Measurements from ENCODE around the gene MCCD1.
"Not testable (repeated sequence)": the region's sequence is repeated elsewhere in the genome, so short reads cannot be mapped to it uniquely, and the experiment has no call there.

The MCCD1 gene

DNA sequence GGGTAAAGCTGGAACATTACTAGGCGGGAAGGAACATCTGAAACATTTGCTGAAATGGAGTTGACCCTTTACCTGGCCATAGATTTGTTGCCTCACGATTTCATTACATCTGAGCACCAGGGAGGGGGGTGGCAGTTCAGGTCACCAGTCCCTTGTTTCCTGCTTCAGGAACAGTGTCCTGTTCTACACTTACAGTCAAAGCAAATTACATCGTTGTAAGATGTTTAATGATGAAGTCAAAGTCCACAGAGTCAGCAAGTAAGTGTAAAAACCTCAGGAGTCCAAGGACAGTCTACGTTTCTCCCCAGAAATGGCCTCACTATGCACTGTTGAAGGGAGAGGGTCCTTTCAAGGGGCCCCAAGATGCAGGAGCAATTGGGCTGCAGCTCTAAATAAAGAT lies 39.7 kb upstream of the MCCD1 start:
- no peak for TF ChIP-seq CTCF (IDR thresholded peaks at IDR 0.05; ENCODE audit: low read depth, low read length, missing control alignments)
- H3K4me3 ChIP-seq (ENCODE audit: low read depth, low read length) = no peak overlapping the region
- DNase-seq (ENCODE audit: low read depth) = no peak

DNA sequence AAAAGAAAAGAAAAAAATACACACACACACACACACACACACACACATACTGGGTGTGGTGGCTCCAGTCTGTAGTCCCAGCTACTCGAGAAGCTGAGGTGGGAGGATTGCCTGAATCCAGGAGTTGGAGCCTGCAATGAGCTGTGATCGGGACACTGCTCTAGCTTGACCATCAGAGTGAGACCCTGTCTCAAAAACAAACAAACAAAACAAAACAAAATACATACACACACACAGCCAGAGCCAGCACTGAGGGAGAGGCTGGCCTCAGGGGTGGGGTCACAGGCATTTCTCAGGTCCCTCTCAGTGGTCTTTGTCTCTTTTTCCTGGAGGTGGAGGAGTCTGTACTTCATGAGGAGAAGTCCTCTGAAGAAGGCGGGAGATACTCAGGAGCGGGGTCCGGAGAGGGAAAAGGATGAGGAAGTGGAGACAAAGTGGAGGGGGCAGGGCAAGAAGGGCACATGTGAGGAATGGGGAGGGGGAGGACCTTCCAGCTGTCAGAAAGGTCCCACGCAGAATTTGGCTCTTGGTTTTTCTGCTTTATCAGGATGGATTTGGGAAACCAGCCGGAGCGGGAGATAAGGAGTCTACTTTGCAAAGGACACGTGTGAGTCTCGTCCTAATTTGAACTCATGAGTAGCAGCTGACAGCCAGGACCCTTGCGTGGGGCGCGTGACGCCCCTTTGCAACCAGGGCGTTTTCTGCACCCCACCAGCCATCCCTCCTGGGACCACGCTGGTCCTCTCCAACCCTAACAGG lies 38.5 kb upstream of the MCCD1 start:
- no peak for DNase-seq (ENCODE audit: low read depth)
- no peak overlapping the region for H3K4me3 ChIP-seq (ENCODE audit: low read depth, low read length)
- TF ChIP-seq CTCF (IDR thresholded peaks at IDR 0.05; ENCODE audit: low read depth, low read length, missing control alignments) = no peak

GRCh38 chr6:31493550-31493874 lies 35.2 kb upstream of the MCCD1 start:
- peak overlapping the region; percentile 70 for H3K4me3 ChIP-seq (ENCODE audit: low read depth, low read length)
- DNase-seq (ENCODE audit: low read depth) = not testable (repeated sequence)

DNA sequence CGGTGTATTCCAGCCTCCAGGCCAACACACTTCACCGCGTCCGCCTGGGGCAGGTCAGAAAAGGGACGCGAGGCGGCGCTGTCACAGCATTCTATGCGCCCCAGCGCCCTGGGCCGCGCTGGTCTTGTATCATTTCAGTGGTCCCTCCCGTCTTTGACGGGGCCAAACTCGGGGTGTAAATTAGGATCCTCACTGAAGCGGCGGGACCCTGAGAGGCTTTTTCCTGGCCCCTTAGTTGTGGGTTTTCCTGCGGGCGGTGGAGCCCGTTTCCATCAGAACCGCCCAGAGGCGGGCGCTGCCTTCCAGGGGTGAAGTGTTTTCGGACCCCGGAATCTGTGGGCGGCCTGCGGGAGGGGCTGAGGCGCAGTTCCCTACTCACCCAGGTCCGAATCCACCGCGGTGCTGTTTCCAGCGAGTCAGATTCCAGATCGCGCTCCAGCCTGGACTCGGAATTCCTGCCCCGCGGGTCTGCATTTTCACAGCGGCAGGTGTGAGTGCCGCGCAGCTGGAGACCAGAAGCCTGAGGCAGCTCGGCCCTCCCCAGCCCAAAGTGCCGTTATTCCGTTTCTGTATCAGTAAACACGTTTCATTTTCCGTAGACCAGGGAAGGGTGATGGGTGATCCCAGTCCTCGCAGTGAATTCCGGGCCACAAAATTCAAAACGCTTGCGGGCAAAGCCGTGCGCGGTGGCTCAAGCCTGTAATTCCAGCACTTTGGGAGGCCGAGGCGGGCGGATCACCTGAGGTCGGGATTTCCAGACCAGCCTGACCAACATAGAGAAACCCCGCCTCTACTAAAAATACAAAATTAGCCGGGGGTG lies 34.7 kb upstream of the MCCD1 start:
- no peak for DNase-seq (ENCODE audit: low read depth)

DNA sequence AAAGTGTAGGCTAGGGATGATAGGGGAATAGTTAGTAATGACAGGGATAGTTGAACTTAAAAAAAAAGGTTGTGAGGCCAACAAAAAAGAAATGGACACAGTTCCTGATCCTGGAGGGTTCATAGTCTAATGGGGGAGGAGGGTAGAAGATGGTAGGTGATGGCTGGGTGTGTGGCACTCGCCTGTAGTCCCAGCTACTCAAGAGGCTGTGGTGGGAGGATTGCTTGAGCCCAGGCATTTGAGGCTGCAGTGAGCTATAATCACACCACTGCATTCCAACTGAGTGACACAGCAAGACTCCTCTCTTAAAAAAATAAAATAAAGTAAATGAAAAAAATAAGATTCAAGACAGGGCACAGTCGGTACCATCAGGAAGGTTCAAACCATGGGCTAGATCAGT lies 33.2 kb upstream of the MCCD1 start:
- DNase-seq (ENCODE audit: low read depth) = no peak
- H3K4me3 ChIP-seq (ENCODE audit: low read depth, low read length) = peak overlapping the region; percentile 70
- no peak for TF ChIP-seq CTCF (IDR thresholded peaks at IDR 0.05; ENCODE audit: low read depth, low read length, missing control alignments)

More for the DNA sequence above, 34.7 kb upstream of the MCCD1 start:
- H3K4me3 ChIP-seq (ENCODE audit: low read depth, low read length) = peak overlapping the region; percentile 70
- TF ChIP-seq CTCF (IDR thresholded peaks at IDR 0.05; ENCODE audit: low read depth, low read length, missing control alignments) = peak; percentile 88

DNA sequence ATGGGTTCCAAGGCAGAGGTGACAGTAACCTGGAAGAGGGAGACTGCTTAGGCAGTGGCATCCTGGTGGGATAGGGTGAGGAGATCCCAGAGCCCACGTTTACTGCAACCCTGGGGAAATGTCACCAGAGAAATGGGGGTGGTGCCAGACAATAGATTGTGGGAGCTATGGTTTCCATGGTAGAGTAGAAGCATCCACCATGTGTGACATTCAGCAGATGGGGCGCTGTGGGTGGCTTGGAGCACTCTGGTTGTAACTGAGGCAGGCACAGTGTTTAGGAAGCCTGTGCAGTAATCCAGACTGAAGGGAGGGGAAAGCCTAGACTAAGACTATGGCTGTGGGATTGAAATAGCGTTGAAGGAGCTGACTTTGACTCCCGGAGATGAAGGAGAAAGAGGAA lies 31.9 kb upstream of the MCCD1 start:
- H3K4me3 ChIP-seq (ENCODE audit: low read depth, low read length) = peak overlapping the region; percentile 70

GRCh38 chr6:31497531-31498476 lies 31.0 kb upstream of the MCCD1 start, which contains the start of gene MICB:
MICB (plus strand) TSS chr6:31498145; CDS start chr6:31498194, 49 bp downstream.
- no peak for TF ChIP-seq CTCF (IDR thresholded peaks at IDR 0.05; ENCODE audit: low read depth, low read length, missing control alignments)
- DNase-seq (ENCODE audit: low read depth) = peak; percentile 56
- H3K4me3 ChIP-seq (ENCODE audit: low read depth, low read length) = peak within 1 kb of the TSS; percentile 70

More for the DNA sequence above, 31.9 kb upstream of the MCCD1 start:
- not testable (repeated sequence) for DNase-seq (ENCODE audit: low read depth)

Measured in GM12864 (cell line).